Sigmoid colon (tissue), 3 donors: Measurements from ENCODE around the gene HACL1.

Source experiments
- CTCF ChIP-seq, 4 experiments: fragments of 450-650 bp in 3 of 4; fragments of 200-600 bp in 1 of 4; IDR thresholded peaks; one replicate each; pipeline ENCODE4 v1.5.1; 2016 to 2019; ENCODE audit warnings: antibody characterized with exemption in 4 of 4, mild to moderate bottlenecking in 3 of 4, moderate library complexity in 2 of 4
- POLR2A ChIP-seq, 2 donors: fragments of 450-650 bp; IDR thresholded peaks; one replicate each; pipeline ENCODE4 v1.6.1; 2016; ENCODE audit warnings: antibody characterized with exemption in 2 of 2, mild to moderate bottlenecking in 2 of 2, moderate library complexity in 2 of 2

- TF ChIP-seq CTCF (IDR thresholded peaks at IDR 0.05), result no peak
- no peak for TF ChIP-seq POLR2A (IDR thresholded peaks at IDR 0.05)
Observed at GRCh38 chr3:15520804-15521572, 80.4 kb downstream of the HACL1 start.
